Choroid plexus epithelial cell (primary cell): ENCODE measurements around the gene VEZT.

Source experiments
- DNase-seq: peaks from one replicate; pipeline ENCODE4 v3.0.0-alpha.2; 2010; ENCODE audit warnings: low read depth
- H3K4me3 ChIP-seq: 2 replicates; pipeline ENCODE4 v1.5.1; 2011; ENCODE audit warnings: low read depth, mild to moderate bottlenecking, control low read depth, low read length, moderate library complexity
- CTCF ChIP-seq: conservative IDR thresholded peaks from 2 replicates; pipeline ENCODE4 v1.5.1; 2011; ENCODE audit warnings: low read depth, mild to moderate bottlenecking, control low read depth, inconsistent platforms, low read length, moderate library complexity

Gene VEZT

GRCh38 chr12:95205016-95205624 is 12.5 kb upstream of the VEZT start:
- no peak overlapping the region for H3K4me3 ChIP-seq
- DNase-seq: no peak
- no peak for TF ChIP-seq CTCF

- no peak for TF ChIP-seq CTCF
- H3K4me3 ChIP-seq: no peak overlapping the region
These were observed 11.9 kb upstream of the VEZT start for GRCh38 chr12:95205685-95206084.

GRCh38 chr12:95206916-95207315 is 10.7 kb upstream of the VEZT start:
- no peak overlapping the region for H3K4me3 ChIP-seq
- TF ChIP-seq CTCF: no peak
- DNase-seq: no peak

More at GRCh38 chr12:95205685-95206084, 11.9 kb upstream of the VEZT start:
- peak; percentile 93 for DNase-seq

GRCh38 chr12:95207407-95207806 is 10.2 kb upstream of the VEZT start:
- DNase-seq: no peak
- H3K4me3 ChIP-seq: no peak overlapping the region
- no peak for TF ChIP-seq CTCF

- DNase-seq: no peak
- no peak for TF ChIP-seq CTCF
- H3K4me3 ChIP-seq: no peak overlapping the region
These were observed 8.9 kb upstream of the VEZT start for GRCh38 chr12:95208678-95209077.

GRCh38 chr12:95212586-95212985 is 5.0 kb upstream of the VEZT start:
- no peak for DNase-seq
- TF ChIP-seq CTCF: no peak
- no peak overlapping the region for H3K4me3 ChIP-seq

GRCh38 chr12:95213119-95213518 is 4.5 kb upstream of the VEZT start:
- H3K4me3 ChIP-seq: no peak overlapping the region
- TF ChIP-seq CTCF: no peak
- no peak for DNase-seq
